ENCODE results near the gene NPSR1. TPM values are rescaled to one million over a fixed set of nuclear protein-coding genes. Genes with fewer than 3 reads are reported as not detected.

The NPSR1 gene
- total RNA-seq, 2 donors from 2014 or later: not detected

DNA sequence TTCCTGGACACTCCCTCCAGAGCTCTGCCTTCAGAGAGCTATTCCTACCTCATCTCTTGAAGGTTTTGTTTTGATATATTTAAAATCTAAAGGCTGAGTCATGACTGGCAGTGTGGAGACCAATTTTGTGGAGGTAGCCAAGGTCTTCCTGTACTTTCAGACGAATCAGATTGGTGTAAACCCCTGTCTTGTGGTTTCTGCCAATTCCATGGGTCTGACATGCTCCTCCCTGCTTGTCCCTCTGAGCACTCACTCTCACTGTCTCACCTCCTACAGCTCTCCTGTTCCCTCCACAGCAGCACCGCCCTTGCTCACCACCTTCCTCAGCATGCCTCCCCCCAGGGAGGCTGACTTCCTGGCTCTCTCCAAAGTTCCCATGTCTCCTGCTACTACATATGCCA lies 179.8 kb downstream of the NPSR1 start:
- ATAC-seq (ENCODE audit: insufficient number of reproducible peaks, low FRiP score, low read depth): no peak
- H3K4me1 ChIP-seq (ENCODE audit: control insufficient read depth in 1 of 2, low read depth in 2 of 2): no peaks in the 10 kb centered on the region
- H3K27ac ChIP-seq: no peak overlapping the region
- no peak for DNase-seq (ENCODE audit: low spot score)
- no peaks in the 10 kb centered on the region for H3K9me3 ChIP-seq
- H3K36me3 ChIP-seq: no peaks in the 10 kb centered on the region
- TF ChIP-seq, protein P1, sequence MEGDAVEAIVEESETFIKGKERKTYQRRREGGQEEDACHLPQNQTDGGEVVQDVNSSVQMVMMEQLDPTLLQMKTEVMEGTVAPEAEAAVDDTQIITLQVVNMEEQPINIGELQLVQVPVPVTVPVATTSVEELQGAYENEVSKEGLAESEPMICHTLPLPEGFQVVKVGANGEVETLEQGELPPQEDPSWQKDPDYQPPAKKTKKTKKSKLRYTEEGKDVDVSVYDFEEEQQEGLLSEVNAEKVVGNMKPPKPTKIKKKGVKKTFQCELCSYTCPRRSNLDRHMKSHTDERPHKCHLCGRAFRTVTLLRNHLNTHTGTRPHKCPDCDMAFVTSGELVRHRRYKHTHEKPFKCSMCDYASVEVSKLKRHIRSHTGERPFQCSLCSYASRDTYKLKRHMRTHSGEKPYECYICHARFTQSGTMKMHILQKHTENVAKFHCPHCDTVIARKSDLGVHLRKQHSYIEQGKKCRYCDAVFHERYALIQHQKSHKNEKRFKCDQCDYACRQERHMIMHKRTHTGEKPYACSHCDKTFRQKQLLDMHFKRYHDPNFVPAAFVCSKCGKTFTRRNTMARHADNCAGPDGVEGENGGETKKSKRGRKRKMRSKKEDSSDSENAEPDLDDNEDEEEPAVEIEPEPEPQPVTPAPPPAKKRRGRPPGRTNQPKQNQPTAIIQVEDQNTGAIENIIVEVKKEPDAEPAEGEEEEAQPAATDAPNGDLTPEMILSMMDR (IDR thresholded peaks at IDR 0.05): no peak
- no peaks in the 10 kb centered on the region for H3K27me3 ChIP-seq (replicated peaks; ENCODE audit: insufficient read depth)
- H3K4me3 ChIP-seq: no peak overlapping the region

DNA sequence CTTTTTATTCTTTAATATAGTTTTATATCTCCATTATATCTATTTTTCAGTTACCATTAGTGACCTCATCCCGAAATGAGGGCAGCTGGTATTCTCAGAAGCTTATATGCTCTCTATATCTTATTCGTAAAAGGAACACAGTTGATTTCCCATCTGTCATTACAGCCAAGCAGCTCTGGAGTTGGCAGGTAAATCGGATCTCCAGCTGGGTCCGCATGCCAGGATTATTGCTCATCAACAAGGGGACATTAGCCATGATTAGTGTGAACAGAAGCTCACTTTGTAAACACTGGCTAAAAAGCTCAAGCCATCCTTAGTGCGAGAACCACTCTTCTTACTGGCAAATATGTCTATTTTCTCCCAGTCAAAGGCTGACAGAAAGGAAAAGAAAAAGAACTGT lies 180.3 kb downstream of the NPSR1 start:
- H3K27me3 ChIP-seq (replicated peaks; ENCODE audit: insufficient read depth): no peaks in the 10 kb centered on the region
- no peak overlapping the region for H3K4me3 ChIP-seq
- H3K4me1 ChIP-seq (ENCODE audit: control insufficient read depth in 1 of 2, low read depth in 2 of 2): no peaks in the 10 kb centered on the region
- DNase-seq (ENCODE audit: low spot score) (no peak), ATAC-seq (ENCODE audit: insufficient number of reproducible peaks, low FRiP score, low read depth) (no peak)
- no peaks in the 10 kb centered on the region for H3K36me3 ChIP-seq
- H3K9me3 ChIP-seq: no peaks in the 10 kb centered on the region
- TF ChIP-seq, protein P1 (IDR thresholded peaks at IDR 0.05): no peak
- no peak overlapping the region for H3K27ac ChIP-seq

DNA sequence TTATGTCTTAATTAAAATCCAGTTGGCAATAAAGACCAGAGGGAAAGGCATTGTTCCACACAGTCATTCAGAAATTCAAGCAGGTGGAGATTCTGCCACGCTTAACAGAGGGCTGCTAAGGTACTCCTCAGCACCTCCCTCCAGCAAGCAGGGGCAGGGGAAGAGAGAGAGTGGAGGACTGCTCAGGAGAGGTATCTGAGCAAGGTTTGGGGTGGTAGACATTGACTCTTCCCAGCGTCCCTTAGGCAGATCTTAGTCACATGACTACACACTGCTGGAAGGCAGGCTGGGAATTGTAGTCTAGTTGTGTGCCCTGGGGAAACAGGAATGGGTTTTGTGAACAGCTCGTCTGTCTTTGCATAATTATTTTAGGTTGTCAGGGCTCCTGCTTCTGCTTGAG lies 181.6 kb downstream of the NPSR1 start:
- H3K4me3 ChIP-seq: no peak overlapping the region
- DNase-seq (ENCODE audit: low spot score) (no peak), ATAC-seq (ENCODE audit: insufficient number of reproducible peaks, low FRiP score, low read depth) (no peak)

DNA sequence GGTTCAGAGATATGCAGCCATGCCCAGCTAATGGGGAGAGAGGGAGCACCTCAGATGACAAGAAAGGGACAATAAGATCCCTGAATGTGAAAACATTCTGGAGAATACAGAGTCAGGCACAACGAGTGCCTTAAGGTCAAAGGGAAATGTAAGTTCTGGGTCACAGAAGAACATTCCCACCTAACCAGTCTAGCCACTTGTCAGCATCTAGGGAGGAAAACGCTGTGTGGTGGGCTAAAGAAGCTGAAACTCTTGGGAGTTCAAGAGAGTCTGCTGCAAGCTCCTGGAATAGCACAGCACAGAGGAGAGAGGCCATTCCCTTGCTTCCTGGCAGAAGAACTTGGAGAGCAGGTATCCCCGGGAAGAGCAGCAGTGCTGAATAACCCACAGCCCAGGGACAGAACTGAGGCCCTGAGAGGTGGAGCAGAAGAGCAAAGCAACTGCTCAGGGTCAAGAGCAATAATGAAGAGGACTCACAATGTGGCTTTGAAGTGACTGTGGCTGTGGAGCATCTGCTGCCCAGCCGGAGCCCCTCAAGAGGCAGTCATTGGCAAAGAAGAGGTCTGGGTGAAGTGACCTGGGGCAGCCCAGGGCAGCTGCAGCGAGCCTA lies 182.3 kb downstream of the NPSR1 start:
- TF ChIP-seq, protein P1 (IDR thresholded peaks at IDR 0.05): no peak
- no peak overlapping the region for H3K27ac ChIP-seq
- H3K9me3 ChIP-seq: no peaks in the 10 kb centered on the region
- H3K27me3 ChIP-seq (replicated peaks; ENCODE audit: insufficient read depth): no peaks in the 10 kb centered on the region
- DNase-seq (ENCODE audit: low spot score) (no peak), ATAC-seq (ENCODE audit: insufficient number of reproducible peaks, low FRiP score, low read depth) (no peak)
- no peaks in the 10 kb centered on the region for H3K36me3 ChIP-seq
- H3K4me3 ChIP-seq: no peak overlapping the region
- no peaks in the 10 kb centered on the region for H3K4me1 ChIP-seq (ENCODE audit: control insufficient read depth in 1 of 2, low read depth in 2 of 2)

More for the DNA sequence above, 181.6 kb downstream of the NPSR1 start:
- Histone ChIP-seq H3K27ac (no peak overlapping the region), H3K27me3 (replicated peaks; ENCODE audit: insufficient read depth) (no peaks in the 10 kb centered on the region), H3K9me3 (no peaks in the 10 kb centered on the region), H3K36me3 (no peaks in the 10 kb centered on the region), H3K4me1 (ENCODE audit: control insufficient read depth in 1 of 2, low read depth in 2 of 2) (no peaks in the 10 kb centered on the region)
- TF ChIP-seq, protein P1 (IDR thresholded peaks at IDR 0.05): no peak

DNA sequence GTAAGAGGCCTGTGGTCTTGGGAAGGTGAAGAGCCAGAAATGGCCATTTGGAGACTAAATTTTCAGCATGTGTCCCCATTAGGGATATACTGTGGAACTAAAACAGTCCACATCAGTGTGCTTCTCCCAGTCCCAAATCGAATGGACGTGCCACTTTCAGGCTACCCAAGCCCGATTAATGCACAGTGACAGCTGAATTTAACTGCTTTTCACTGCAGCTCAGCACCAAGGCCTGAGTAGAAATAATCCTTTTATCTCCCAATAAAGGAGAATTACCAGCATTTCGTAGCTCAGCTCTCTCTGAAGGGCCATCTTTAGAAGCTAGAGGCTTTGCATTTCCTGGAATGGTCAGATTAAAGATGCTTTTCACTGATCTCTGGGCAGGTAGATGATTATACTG lies 183.3 kb downstream of the NPSR1 start:
- DNase-seq (ENCODE audit: low spot score) (no peak), ATAC-seq (ENCODE audit: insufficient number of reproducible peaks, low FRiP score, low read depth) (no peak)
- no peaks in the 10 kb centered on the region for H3K36me3 ChIP-seq
- no peak overlapping the region for H3K27ac ChIP-seq
- H3K9me3 ChIP-seq: no peaks in the 10 kb centered on the region
- H3K4me3 ChIP-seq: no peak overlapping the region
- H3K27me3 ChIP-seq (replicated peaks; ENCODE audit: insufficient read depth): no peaks in the 10 kb centered on the region
- TF ChIP-seq, protein P1 (IDR thresholded peaks at IDR 0.05): no peak
- H3K4me1 ChIP-seq (ENCODE audit: control insufficient read depth in 1 of 2, low read depth in 2 of 2): no peaks in the 10 kb centered on the region
